Mucosa of gallbladder (tissue), 1 donor: Measurements from ENCODE around the gene NHSL1. TPM values are rescaled to one million over a fixed set of nuclear protein-coding genes. Genes with fewer than 3 reads are reported as not detected.
A peak's percentile ranks its signal among the peaks of the same experiment; 100 is the strongest.

ENCODE experiments used
- DNase-seq: peaks from one replicate; pipeline ENCODE4 v3.0.0-alpha.2; 2020; ENCODE audit warnings: low spot score
- total RNA-seq: library from RNA; stranded (reverse); gene quantifications from one replicate; pipeline ENCODE4 v1.2.1, GENCODE V29; 2021
- donor health status: DM: no; HTN: no; CAD: no.

NHSL1 gene
- total RNA-seq, 1 donor from 2014 or later: 44.3 TPM

GRCh38 chr6:138498629-138499302 is 528 bp downstream of the NHSL1 start:
- DNase-seq: no peak

- DNase-seq: no peak
Measured at GRCh38 chr6:138497286-138497685, 2.0 kb downstream of the NHSL1 start.

- no peak for DNase-seq
Measured at GRCh38 chr6:138494312-138494711, 5.0 kb downstream of the NHSL1 start.

- DNase-seq: peak; percentile 35
Measured at GRCh38 chr6:138493413-138493812, 5.9 kb downstream of the NHSL1 start.

GRCh38 chr6:138492871-138493270 is 6.4 kb downstream of the NHSL1 start:
- DNase-seq: no peak

- DNase-seq: no peak
Measured at GRCh38 chr6:138492113-138492512, 7.2 kb downstream of the NHSL1 start.

- no peak for DNase-seq
Measured at GRCh38 chr6:138491017-138491416, 8.3 kb downstream of the NHSL1 start.

GRCh38 chr6:138489846-138490245 is 9.4 kb downstream of the NHSL1 start:
- DNase-seq: no peak

- DNase-seq: no peak
Measured at GRCh38 chr6:138487102-138487604, 12.1 kb downstream of the NHSL1 start.

- DNase-seq: no peak
Measured at GRCh38 chr6:138486249-138487101, 12.8 kb downstream of the NHSL1 start.

- no peak for DNase-seq
Measured at GRCh38 chr6:138485586-138486248, 13.6 kb downstream of the NHSL1 start.

- DNase-seq: no peak
Measured at GRCh38 chr6:138485005-138485545, 14.2 kb downstream of the NHSL1 start.

- DNase-seq: no peak
Measured at GRCh38 chr6:138484018-138484731, 15.1 kb downstream of the NHSL1 start.

GRCh38 chr6:138482816-138483215 is 16.5 kb downstream of the NHSL1 start:
- no peak for DNase-seq

- DNase-seq: peak; percentile 51
Measured at GRCh38 chr6:138480279-138480949, 18.9 kb downstream of the NHSL1 start.

- no peak for DNase-seq
Measured at GRCh38 chr6:138477913-138478539, 21.3 kb downstream of the NHSL1 start.

- no peak for DNase-seq
Measured at GRCh38 chr6:138476116-138476515, 23.2 kb downstream of the NHSL1 start.

- DNase-seq: no peak
Measured at GRCh38 chr6:138473144-138473543, 26.1 kb downstream of the NHSL1 start.

- no peak for DNase-seq
Measured at GRCh38 chr6:138468320-138469015, 30.8 kb downstream of the NHSL1 start.

- no peak for DNase-seq
Measured at GRCh38 chr6:138467901-138468300, 31.4 kb downstream of the NHSL1 start.
